Left renal pelvis (tissue), 4 donors: ENCODE results near the gene ANK3. TPM values are rescaled to one million over a fixed set of nuclear protein-coding genes. Genes with fewer than 3 reads are reported as not detected.
"Not testable (repeated sequence)": the region's sequence is repeated elsewhere in the genome, so short reads cannot be mapped to it uniquely, and the experiment has no call there.

Experiments
- DNase-seq, 4 donors: peaks; one replicate each; pipeline ENCODE4 v3.0.0-alpha.2; 2013; ENCODE audit warnings: low read depth in 4 of 4, low spot score in 3 of 4
- polyA plus RNA-seq, 4 donors: library from polyadenylated mRNA; unstranded; fragments of 120-200 nt; gene quantifications; one replicate each; pipeline ENCODE4 v1.2.1, GENCODE V29; 2013; ENCODE audit not compliant: insufficient read length in 4 of 4

ANK3 gene
- polyA plus RNA-seq, 4 donors, result 36.8 to 150 (median 136) TPM

DNA sequence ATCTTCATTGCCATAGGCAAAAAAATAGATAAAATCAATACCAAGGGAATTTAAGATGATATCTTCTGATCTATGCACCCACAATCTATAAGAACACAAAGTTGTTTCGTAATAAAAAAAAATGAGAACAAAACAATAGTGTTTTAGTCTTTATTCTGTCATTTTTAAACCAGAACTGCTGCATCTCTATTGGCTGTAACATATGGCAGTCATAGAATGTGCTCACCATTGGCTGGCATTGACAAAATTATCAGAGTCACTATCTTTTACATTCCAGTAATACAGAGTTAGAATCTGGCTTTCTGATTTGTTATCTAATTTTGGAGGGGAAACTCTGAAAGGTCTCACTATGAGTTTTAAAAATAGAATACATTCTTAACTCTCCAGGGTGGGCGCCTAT is 344.7 kb downstream of the ANK3 start:
- DNase-seq, result no peak

DNA sequence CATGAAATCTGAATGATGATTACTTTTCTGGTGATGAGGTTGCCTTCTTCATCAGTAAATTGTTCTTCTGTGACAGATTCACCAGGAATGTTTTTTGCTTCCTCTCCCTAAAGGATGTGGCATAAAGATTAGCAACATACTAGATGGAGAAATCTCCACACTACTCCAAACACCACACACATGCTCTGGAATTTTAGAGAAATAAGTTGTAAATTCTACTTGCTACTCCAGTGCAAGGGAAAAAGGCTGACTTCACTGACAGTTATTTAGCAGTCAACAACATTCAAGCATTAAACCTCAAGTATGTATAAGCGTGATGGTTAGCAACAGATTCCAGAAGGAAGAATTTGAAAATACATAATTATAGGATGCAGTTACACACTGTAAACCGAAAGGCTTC is 345.4 kb downstream of the ANK3 start:
- no peak for DNase-seq

DNA sequence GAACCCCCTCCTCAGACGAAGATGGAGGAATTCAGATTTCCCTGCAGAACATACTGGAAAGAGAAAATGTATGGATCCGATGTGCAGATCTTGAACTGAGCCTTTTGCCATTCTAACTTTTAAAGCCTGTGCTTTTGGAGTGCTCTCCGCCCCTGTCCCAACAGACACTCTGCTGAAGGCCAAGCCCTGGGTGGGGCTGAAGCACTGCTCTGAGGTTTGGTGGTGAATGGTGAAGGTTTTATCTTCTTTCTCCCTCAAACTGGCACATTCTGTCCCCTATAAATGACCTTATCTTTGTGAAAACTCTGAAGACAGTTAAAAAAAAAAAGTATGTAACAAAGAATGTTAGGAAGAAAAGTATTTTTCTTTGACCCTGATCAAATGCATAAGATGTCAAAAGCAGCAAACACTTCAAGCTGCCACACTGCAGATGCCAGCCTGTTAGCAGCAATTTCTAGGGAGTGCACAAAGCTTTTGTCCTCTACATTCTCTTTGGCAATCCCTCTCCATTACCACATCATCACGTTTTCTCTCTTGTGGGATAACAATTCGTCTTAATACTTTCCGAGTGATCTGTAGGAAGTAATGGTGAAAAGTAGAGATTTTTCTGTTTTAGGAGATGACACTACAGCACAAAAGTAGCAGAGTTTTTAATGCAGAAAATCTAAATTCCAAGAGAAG is 346.0 kb downstream of the ANK3 start:
- DNase-seq, result no peak

DNA sequence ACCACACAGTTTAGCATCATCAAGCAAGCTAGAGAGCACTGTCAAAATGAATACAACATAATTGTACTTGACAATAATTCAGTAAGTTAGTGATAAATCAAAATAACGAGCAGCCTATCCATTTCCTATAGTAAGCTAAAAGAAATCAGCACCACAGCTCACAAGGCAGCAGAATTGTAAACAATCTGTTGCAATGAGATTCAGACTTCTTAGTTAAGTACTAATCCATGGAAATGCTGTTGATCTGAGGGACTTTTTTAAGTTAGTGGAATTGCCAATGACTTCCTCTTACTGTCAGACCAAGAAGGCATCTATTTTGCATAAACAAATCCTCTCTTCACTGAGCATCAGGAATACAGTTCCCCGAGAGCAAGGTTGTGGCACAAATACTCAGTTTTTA is 346.8 kb downstream of the ANK3 start:
- DNase-seq, result no peak

DNA sequence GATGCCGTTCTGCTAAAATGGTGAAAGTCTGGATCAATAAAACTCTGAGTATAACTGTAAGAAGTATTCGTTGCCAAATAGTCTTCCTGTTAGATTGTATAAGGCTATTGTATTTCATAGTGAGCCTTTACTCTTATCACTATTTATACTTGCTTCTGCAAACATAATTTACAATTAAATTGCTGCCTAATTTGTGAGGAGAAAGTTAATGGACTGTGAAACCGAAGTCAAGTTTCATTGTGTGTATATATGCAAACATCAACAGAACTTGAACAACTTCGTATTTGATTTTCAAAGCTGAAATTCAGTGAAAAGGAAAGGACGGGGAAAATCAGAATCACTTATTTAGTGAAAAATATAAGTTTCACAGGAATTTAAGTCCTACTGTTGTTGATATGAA is 347.4 kb downstream of the ANK3 start:
- DNase-seq, result no peak

DNA sequence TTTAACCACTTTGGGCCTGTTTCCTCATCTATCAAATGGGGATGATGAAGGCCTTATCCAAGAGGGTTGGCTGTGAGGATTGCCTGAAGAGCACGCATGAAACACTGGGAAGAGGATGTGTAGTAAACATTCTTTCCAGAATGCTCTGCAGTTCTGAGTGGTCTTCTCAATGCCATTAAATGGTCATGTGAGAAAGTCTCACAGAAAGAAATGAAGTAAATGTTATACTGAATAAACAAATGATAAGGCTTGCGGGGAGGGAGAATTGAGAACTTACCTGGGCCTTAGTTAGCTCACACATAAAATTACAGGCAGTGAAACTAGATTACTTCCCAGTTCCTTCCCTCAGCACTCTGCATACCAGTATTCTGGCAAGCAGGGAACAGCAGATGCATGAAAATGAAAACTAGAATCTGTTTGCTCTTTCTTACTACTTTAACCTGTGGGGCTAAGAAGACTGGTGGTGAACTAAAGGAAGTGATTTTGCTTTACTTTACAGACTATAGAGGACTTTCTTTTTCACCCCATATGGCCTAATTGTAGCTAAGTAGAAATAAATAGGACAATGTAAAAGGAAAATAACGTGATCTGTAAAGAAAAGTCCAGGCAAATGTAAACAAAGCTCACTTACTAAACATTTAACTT is 348.1 kb downstream of the ANK3 start:
- DNase-seq, result no peak

DNA sequence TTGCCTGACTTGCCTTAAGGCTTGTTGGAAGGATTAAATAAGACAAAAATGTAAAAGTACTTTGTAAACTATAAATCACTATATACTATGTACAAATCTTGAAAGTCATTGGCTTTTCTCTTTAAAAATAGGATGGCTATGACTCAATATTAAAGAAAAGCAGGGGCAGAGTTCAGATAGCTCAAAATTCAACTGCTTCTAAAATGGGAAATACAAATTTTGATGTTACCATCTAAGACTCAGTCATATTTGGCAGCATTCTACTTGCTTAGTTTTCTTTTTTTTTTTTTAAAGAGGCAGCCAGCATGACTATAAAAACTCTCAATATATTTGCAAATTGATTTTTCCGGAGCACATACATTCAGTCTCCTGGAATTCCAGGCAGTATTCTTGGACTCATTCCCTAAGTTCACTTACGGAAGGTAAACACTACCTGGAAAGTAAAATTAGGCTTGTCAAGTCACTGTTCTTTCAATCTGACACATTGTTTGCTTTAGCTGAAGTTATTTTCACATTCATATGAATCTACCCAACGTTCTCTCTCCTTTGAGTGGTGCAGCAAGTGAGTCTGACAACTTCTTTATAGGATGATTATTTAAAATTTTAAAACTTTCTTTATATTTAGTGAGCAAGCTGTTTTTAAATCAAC is 349.5 kb downstream of the ANK3 start:
- DNase-seq, result no peak

DNA sequence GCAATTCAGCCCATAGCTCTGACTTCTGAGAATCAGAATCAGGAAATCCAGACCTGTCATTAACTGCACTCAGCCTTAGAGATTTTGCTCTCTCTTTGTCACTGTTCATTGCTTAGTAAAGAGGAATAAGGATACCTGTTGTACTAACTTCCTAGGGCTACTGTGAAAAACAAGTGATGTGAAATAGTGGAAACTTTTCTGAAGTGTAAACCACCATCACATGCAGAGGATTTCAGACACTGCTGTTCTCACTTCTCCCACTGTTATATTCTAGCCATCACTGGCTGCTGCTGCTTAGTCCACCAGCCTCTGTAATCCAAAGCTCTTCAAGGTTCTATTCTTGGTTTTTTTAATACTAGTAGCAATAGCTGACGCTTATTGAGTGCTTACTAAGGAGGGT is 353.7 kb downstream of the ANK3 start:
- DNase-seq, result no peak

DNA sequence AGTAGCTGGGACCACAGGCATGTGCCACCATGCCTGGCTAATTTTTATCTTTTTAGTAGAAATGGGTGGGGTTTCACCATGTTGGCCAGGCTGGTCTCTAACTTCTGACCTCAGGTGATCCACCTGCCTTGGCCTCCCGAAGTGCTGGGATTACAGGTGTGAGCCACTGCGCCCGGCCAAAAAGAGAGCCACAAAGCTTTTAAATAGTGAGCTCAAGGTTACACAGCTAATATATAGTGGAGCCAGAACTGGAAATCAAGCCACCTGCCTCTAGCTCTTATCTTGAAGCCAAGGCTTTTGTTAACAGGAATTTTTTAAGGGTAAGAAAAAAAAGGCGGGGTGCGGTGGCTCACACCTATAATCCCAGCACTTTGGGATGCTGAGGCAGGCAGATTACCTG is 354.3 kb downstream of the ANK3 start:
- DNase-seq, result not testable (repeated sequence)

DNA sequence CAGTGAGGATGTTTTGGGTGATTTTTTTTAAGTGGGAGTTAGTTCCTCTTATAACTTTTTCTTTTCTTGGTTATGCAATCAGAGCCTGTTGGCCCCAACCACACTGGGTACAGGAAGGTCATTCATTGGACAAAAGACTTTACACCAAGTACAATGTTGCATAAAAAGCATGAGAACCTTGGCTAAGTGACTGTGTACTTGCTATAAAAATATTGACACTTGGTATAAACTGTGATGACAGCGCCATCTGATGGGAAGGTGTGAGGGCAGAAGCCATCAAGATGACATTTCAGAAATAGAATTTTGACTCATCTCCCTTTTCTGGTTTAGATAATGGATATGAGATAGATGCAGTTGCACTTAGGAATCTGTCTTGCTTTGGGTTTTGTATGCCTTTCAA is 357.0 kb downstream of the ANK3 start:
- DNase-seq, result no peak

DNA sequence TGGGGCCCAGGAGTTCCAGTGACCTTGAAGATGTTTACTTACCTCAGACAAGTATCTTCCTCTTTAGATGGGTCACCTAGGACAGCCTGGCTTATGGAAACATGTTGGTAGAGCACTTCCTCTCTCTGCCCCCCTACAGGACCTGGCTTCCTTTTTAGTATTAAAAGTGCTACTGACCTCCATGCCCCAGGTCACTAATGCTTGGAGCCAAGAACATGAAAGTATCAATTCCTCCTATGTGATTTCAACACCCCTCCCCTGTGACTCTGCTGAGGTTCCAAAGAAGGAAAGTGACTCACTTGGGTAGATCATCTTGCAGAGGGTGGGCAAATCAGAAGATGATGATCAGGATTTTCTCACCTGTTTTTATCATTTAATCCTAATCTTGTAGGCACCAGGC is 358.0 kb downstream of the ANK3 start:
- no peak for DNase-seq

DNA sequence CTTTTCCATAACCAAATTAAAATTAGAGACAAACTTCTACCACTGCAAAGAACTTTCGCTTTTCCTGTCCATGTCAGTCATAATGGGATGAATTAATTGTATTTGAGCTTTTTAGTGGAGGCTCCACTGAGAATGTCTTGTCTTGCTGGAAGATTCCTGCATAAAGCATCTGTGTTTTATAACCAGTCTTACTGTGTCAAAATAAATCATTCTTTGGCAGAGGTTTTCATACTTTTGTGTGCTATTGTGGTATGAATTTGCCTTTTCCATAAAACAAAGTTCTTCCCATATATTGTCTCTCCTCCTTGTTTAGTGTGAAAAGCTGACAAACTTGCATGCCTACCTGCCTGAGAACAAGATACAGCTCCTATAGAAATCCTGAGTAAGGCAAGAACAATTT is 358.5 kb downstream of the ANK3 start:
- no peak for DNase-seq

DNA sequence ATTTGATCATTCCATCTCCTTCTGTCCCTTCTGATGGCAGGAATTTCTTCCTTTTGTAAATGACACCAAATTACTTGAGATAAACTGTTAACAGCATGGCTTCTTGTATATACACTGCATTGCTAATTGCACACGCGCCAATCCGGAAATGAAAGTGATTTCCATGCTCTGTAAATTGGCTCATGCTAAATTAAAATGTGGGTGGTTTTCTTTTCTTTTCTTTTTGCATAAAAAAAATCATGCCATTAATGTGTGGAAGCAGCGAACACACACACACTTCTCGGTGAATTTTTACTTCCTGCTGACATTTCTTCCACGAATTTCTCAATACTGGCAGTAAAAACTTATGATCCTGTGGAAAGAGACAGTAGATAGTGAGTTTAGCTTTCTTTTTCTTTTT is 360.2 kb downstream of the ANK3 start:
- DNase-seq, result no peak

DNA sequence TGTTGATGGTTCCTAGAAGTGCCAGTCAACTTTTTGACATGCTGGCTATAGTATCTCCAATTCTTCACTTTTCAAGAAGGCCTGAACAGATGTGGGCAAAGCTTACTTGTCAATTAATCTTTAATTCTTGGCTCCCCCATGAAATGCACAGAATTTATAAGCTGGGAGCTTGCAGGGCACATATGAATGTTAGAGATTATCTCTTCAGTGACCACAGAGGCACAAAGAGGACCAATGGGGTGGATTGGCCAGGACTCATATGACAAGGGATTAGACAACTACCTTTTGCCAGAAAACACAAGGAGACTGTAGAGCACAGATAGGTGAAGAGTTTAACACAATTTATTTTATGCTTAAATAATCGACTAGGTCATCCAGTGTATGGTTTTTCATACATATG is 361.6 kb downstream of the ANK3 start:
- DNase-seq, result no peak

DNA sequence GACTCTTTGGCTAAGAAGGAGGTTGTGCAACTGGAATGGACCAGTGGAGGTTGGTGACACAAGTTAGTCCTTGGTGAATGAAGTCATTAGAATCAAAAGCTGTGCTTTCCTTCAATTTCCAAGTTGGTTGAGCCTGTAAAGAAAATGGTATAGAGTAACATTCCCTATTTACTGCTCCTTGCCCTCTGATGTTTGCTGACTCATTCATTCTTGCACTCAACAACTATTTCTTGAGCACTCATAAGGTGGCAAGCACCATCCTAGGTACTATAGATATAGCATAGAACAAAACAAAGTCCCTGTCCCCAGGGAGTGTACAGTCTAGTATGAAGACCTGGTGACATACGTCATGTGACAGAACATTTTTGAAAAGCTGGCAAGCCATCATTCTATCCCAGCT is 364.4 kb downstream of the ANK3 start:
- DNase-seq, result no peak

DNA sequence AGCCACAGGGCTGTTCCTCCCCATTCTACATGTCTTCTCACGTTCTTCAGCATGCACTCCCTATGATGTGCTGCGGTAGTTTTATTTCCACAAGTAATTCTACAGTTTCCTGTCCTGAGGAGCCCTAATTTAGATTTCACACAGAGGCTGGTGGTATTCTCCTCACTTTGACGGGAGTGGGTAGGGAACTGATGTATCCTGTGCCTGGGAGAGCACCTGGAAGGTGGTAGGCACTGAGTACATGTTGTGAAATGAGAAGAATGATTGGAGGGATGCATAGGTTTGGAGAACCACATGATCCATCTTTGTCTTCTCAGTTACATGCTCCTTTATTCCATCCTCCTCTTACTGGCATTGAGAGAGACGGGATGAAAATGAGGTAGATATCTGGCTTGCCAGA is 365.2 kb downstream of the ANK3 start:
- no peak for DNase-seq

DNA sequence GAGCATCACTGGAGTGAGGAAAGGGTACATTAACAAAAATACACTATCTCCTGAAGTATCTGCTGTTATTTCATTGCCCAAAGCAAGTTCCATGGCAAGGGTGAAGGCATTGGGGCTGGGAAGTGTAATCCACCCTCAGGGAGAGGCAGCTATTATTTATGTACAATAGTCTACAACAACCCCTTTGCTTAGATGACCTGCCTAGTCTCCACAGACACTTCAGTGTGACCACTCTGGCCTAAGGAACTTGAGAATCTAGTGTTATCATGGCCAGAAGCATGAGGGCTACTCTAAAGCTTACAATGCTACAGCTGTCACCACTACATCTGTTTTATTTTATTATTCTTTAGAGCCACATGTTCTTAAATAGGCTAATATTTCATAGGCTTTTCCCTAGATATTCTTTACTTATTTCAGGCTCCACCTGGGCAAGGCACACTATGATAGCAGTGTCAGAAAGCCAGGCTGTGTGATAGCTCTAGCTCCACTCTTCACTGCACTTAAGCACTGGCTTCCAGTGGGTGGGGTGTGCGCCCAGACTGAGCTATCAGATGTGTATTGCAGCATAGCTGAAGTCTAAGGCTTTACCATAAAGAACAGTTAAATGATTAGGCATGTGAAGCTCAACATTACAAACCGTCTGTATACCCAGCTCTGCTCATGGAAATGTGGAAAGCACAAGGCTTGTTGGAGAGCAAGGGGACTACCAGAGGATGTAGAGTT is 366.4 kb downstream of the ANK3 start:
- no peak for DNase-seq

DNA sequence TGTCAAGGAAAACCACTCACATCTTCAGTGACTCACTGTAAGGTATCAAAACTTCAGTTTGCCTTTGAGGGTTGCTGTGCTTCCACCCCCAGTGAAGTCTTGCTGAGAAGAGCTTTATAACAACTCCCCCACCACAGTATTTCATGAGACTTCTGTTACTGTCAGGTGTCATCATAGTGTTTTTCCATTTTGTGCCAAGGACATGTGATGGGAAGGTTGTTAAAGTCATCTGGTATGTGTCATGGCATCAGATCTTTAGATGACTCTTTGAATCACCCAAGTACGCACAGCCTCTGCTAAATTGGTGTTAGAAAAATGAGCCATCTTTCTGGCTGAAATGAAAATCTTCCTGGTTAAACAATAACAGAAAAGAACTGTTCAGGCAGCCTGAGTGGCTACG is 368.3 kb downstream of the ANK3 start:
- no peak for DNase-seq

DNA sequence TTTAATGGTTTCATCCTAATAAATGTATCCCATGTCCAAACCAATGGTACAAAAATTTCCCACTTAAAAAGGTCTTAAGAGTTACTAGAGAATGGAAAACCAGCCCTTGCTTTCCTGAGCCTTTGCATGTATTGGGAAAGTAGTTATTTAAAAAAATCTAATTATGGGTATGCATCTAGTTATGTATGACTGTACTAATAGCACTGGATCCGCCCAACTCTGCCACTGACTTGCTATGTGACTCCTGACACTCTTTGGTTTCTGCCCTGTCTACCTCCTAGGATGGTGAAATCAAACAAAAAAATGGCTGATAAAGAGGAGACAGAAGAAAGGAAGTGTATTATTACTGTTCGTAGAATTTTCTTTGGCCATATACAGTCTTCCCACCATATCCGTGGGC is 372.9 kb downstream of the ANK3 start:
- DNase-seq, result no peak

DNA sequence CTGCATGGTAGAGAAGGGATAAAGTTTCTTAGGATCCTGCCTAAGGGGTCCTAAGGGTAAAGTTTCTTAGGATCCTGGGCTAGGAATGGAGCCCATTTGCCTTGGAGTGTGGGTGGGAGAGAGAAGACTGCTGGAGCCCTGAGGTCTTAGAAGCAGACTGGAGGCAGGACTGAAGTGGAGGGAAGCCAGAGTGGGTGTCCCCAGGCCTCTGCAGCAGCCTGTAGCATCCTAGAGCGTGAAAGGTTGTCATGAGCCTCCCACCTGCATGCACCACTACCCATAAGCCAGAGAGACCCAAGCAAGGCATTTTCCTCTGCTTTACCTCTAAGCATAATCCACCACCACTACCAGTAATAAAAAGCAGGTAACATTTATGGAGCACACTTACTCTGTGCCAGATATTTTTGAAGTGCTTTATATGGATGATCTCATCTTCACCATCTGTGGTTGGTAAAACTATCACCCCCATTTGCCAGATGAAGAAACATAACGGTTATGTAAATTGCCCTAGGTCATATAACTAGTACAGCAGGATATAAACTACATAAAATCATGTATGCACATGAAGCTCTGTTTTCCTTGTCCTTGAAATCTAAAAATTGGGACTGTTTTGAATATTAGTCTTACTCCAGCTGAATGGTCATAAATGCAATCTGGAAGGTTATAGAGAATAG is 379.8 kb downstream of the ANK3 start:
- no peak for DNase-seq

DNA sequence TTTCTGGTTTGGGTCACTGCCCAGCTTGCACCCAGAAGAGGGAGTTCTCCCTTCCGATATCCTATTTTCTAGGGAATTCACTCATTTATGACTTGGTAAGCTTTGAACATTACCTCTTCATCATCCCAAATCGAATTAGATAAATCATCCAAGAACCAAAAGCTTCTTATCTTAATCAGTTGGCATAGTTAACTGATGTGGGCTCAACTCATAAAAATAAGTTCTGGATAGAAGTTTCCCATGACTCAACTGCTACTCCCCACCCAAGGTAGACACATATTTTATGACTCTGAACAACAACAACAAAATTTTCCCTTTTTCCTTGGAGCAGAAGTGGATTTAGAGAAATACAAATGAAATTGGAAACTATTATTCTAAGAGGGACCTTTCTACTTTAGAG is 380.4 kb downstream of the ANK3 start:
- no peak for DNase-seq
